ENCODE results near the gene ARTN. TPM values are rescaled to one million over a fixed set of nuclear protein-coding genes. Genes with fewer than 3 reads are reported as not detected.

Gene ARTN
- total RNA-seq, 4 donors from 2014 or later = 0.19 to 0.72 (median 0.63) TPM; not detected in 1

- ATAC-seq (ENCODE audit: low FRiP score) (no peak), DNase-seq (ENCODE audit: low spot score) (no peak)
- TF ChIP-seq CTCF (IDR thresholded peaks at IDR 0.05) = no peak
Measured at GRCh38 chr1:43924516-43924915, 9.1 kb upstream of the ARTN start.

GRCh38 chr1:43925846-43926245 lies 7.8 kb upstream of the ARTN start:
- no peak for DNase-seq (ENCODE audit: low spot score)
- TF ChIP-seq CTCF (IDR thresholded peaks at IDR 0.05) = no peak
- ATAC-seq (ENCODE audit: low FRiP score) = no peak

GRCh38 chr1:43930168-43930948 lies 3.2 kb upstream of the ARTN start:
- no peak for TF ChIP-seq CTCF (IDR thresholded peaks at IDR 0.05)
- ATAC-seq (ENCODE audit: low FRiP score) = no peak
- DNase-seq (ENCODE audit: low spot score) = no peak

GRCh38 chr1:43930949-43931275 lies 2.7 kb upstream of the ARTN start:
- no peak for DNase-seq (ENCODE audit: low spot score)
- no peak for ATAC-seq (ENCODE audit: low FRiP score)
- TF ChIP-seq CTCF (IDR thresholded peaks at IDR 0.05) = no peak

- ATAC-seq (ENCODE audit: low FRiP score) = no peak
- no peak for TF ChIP-seq CTCF (IDR thresholded peaks at IDR 0.05)
- no peak for DNase-seq (ENCODE audit: low spot score)
Measured at GRCh38 chr1:43931711-43932660, 1.6 kb upstream of the ARTN start.

GRCh38 chr1:43932786-43933385 lies 715 bp upstream of the ARTN start:
- no peak for ATAC-seq (ENCODE audit: low FRiP score)
- TF ChIP-seq CTCF (IDR thresholded peaks at IDR 0.05) = no peak
- DNase-seq (ENCODE audit: low spot score) = no peak
